Measurements from ENCODE around the gene CCDC57.

CCDC57 gene

GRCh38 chr17:82238472-82239201, 26.0 kb upstream of the CCDC57 start:
- Histone ChIP-seq H3K9ac (ENCODE audit: low read length) (no peak overlapping the region), H3K4me1 (ENCODE audit: control insufficient read depth, insufficient read depth, low read length) (peaks cover 38% of the 10 kb centered on the region), H3K9me3 (ENCODE audit: control insufficient read depth, low read length) (no peaks in the 10 kb centered on the region), H3K36me3 (ENCODE audit: control insufficient read depth, insufficient read depth, low read length, severe bottlenecking) (peaks cover 20% of the 10 kb centered on the region), H3K27me3 (replicated peaks; ENCODE audit: control insufficient read depth, insufficient read depth, low read length) (no peaks in the 10 kb centered on the region), H3K4me3 (ENCODE audit: low read length) (no peak overlapping the region)
- DNase-seq (ENCODE audit: low read depth) = peak; percentile 49

- no peaks in the 10 kb centered on the region for H3K9me3 ChIP-seq (ENCODE audit: control insufficient read depth, low read length)
- peaks cover 14% of the 10 kb centered on the region for H3K36me3 ChIP-seq (ENCODE audit: control insufficient read depth, insufficient read depth, low read length, severe bottlenecking)
- peaks cover 32% of the 10 kb centered on the region for H3K4me1 ChIP-seq (ENCODE audit: control insufficient read depth, insufficient read depth, low read length)
- H3K9ac ChIP-seq (ENCODE audit: low read length) = no peak overlapping the region
- no peaks in the 10 kb centered on the region for H3K27me3 ChIP-seq (replicated peaks; ENCODE audit: control insufficient read depth, insufficient read depth, low read length)
- DNase-seq (ENCODE audit: low read depth) = no peak
- no peak overlapping the region for H3K4me3 ChIP-seq (ENCODE audit: low read length)
Measured at GRCh38 chr17:82237746-82238471, 25.3 kb upstream of the CCDC57 start.

- H3K4me3 ChIP-seq (ENCODE audit: low read length) = no peak overlapping the region
- DNase-seq (ENCODE audit: low read depth) = no peak
- H3K27me3 ChIP-seq (replicated peaks; ENCODE audit: control insufficient read depth, insufficient read depth, low read length) = no peaks in the 10 kb centered on the region
- peaks cover 27% of the 10 kb centered on the region for H3K4me1 ChIP-seq (ENCODE audit: control insufficient read depth, insufficient read depth, low read length)
- H3K36me3 ChIP-seq (ENCODE audit: control insufficient read depth, insufficient read depth, low read length, severe bottlenecking) = peaks cover 14% of the 10 kb centered on the region
- no peak overlapping the region for H3K9ac ChIP-seq (ENCODE audit: low read length)
- no peaks in the 10 kb centered on the region for H3K9me3 ChIP-seq (ENCODE audit: control insufficient read depth, low read length)
Measured at GRCh38 chr17:82237083-82237745, 24.6 kb upstream of the CCDC57 start.

DNA sequence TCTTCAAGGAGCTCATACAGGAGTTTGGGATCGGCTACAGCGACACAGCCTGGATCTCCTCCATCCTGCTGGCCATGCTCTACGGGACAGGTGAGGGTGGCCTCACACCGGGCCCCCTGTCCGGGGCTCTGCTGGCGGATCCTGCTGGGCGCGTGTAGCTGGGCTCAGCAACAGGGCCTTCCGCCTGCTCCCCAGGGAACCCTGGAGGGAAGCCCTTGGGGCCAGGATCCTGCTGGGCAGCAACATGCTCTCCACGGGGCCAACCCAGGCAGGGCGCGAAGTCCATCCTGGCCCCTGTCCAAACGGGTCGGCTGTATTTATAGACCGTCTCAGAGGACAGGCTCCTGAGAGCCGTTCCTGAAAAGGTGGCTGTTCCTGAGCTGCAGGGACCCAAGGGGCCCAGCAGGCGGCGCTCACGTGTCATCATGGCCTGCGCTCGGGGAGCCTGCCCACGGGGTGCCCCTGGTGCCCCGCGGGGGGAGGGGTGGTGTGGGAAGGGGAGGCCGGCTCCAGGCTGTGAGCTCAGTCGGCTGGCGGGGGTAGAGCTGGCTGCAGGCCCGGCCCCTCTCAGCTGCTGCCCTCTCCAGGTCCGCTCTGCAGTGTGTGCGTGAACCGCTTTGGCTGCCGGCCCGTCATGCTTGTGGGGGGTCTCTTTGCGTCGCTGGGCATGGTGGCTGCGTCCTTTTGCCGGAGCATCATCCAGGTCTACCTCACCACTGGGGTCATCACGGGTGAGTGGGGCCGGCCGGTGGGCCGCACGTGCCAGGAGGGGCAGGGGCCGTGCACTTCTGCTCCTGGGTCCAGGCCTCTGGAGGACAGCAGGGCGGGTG, 23.7 kb upstream of the CCDC57 start:
- DNase-seq (ENCODE audit: low read depth) = peak; percentile 68
- Histone ChIP-seq H3K4me3 (ENCODE audit: low read length) (no peak overlapping the region), H3K4me1 (ENCODE audit: control insufficient read depth, insufficient read depth, low read length) (peaks cover 22% of the 10 kb centered on the region), H3K27me3 (replicated peaks; ENCODE audit: control insufficient read depth, insufficient read depth, low read length) (no peaks in the 10 kb centered on the region), H3K36me3 (ENCODE audit: control insufficient read depth, insufficient read depth, low read length, severe bottlenecking) (peaks cover 14% of the 10 kb centered on the region), H3K9me3 (ENCODE audit: control insufficient read depth, low read length) (no peaks in the 10 kb centered on the region), H3K9ac (ENCODE audit: low read length) (peak overlapping the region; percentile 5)

DNA sequence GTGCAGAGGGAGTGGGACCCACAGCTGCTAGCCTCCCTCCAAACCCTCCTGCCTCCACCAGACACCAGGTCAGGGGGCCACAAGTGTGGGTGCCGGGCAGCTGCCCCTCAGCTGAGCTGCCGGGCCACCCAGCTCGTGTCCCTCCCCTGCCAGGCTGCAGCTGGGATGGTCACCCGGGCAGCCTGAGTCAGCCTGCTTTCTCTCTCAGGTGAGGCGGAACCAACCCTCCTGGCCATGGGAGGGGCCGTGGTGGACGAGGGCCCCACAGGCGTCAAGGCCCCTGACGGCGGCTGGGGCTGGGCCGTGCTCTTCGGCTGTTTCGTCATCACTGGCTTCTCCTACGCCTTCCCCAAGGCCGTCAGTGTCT, 23.1 kb upstream of the CCDC57 start:
- DNase-seq (ENCODE audit: low read depth) = no peak
- H3K36me3 ChIP-seq (ENCODE audit: control insufficient read depth, insufficient read depth, low read length, severe bottlenecking) = peaks cover 14% of the 10 kb centered on the region
- H3K4me3 ChIP-seq (ENCODE audit: low read length) = no peak overlapping the region
- peaks cover 16% of the 10 kb centered on the region for H3K4me1 ChIP-seq (ENCODE audit: control insufficient read depth, insufficient read depth, low read length)
- no peaks in the 10 kb centered on the region for H3K27me3 ChIP-seq (replicated peaks; ENCODE audit: control insufficient read depth, insufficient read depth, low read length)
- H3K9ac ChIP-seq (ENCODE audit: low read length) = peak overlapping the region; percentile 5
- no peaks in the 10 kb centered on the region for H3K9me3 ChIP-seq (ENCODE audit: control insufficient read depth, low read length)

DNA sequence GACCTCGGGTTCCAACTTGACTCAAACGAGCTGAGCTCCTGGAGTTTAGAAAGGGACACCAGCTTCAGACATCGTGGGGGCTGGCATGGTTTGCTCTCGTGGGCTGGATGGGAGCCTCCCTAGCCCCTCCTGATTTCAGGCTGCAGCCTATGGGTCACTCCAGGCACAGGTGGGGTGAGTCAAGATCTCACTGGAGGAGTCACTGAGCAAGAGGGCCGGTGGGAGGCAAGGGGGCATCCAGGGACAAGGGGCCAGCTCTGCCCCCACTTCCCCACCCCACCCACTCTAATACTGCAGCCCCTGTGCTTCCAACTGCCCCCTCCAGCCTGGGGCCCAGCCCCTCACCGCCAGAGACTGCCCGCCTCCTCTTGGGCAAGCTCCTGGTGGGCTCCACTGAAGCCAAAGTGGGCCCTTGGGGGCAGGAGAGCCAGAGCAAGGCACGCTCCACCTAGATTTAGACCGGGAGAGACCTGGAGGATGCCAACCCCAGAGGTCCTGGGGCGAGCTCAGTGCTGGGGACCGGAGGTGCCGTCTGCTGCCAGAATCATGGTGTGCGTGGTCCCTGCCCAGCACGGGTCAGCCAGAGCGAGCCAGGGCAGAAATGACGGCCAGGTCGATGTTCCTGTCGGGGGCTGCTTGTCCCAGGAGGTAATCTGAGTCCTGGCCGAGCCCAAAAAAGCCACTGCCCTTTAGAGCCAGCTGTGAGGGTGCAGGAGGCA, 22.6 kb upstream of the CCDC57 start:
- Histone ChIP-seq H3K9ac (ENCODE audit: low read length) (peak overlapping the region; percentile 5), H3K4me1 (ENCODE audit: control insufficient read depth, insufficient read depth, low read length) (peaks cover 16% of the 10 kb centered on the region), H3K9me3 (ENCODE audit: control insufficient read depth, low read length) (no peaks in the 10 kb centered on the region), H3K27me3 (replicated peaks; ENCODE audit: control insufficient read depth, insufficient read depth, low read length) (no peaks in the 10 kb centered on the region), H3K36me3 (ENCODE audit: control insufficient read depth, insufficient read depth, low read length, severe bottlenecking) (peaks cover 14% of the 10 kb centered on the region), H3K4me3 (ENCODE audit: low read length) (no peak overlapping the region)
- DNase-seq (ENCODE audit: low read depth) = no peak

DNA sequence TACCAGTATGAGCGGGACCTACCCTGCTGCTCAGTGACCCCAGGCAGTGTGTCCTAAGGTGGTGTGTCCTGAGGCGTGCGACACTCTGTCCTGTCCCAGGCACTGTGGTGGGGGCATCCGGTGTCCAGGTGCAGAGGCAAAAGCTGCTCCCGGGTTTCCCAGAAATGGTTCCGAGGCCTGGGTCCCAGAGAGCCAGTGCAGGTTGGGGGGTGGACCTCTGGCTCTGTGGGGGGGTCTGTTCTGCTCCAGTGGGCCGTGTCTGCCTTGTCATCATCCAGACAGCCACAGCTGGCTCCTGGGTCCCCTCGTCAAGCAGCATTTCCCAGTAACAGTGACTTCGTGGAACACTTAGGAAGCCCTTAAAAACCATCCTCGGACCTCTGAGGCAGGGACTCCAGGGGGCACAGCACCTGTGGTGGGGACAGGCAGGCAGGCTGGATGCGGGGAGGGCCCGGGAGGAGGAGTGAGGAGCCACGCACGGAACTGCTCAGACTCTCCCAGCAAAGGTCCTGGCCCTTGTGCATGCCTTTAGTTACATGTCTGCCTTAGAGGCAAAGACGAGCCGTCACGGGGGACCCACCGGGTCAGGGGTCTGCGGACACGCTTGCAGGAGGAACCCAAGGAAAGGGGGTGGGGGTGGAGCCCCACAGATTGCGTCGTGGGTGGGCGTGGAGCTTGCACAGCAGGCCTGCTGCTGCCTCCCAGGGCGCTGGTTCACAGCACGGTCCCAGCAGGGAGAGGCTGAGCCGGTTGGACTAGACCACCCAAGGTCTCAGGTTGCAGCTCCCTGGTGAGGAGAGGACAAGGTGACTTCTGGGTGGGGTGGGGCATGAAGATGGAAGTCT, 21.8 kb upstream of the CCDC57 start:
- H3K27me3 ChIP-seq (replicated peaks; ENCODE audit: control insufficient read depth, insufficient read depth, low read length) = no peaks in the 10 kb centered on the region
- no peaks in the 10 kb centered on the region for H3K9me3 ChIP-seq (ENCODE audit: control insufficient read depth, low read length)
- peaks cover 18% of the 10 kb centered on the region for H3K4me1 ChIP-seq (ENCODE audit: control insufficient read depth, insufficient read depth, low read length)
- peaks cover 14% of the 10 kb centered on the region for H3K36me3 ChIP-seq (ENCODE audit: control insufficient read depth, insufficient read depth, low read length, severe bottlenecking)
- H3K9ac ChIP-seq (ENCODE audit: low read length) = no peak overlapping the region
- no peak for DNase-seq (ENCODE audit: low read depth)
- H3K4me3 ChIP-seq (ENCODE audit: low read length) = no peak overlapping the region

DNA sequence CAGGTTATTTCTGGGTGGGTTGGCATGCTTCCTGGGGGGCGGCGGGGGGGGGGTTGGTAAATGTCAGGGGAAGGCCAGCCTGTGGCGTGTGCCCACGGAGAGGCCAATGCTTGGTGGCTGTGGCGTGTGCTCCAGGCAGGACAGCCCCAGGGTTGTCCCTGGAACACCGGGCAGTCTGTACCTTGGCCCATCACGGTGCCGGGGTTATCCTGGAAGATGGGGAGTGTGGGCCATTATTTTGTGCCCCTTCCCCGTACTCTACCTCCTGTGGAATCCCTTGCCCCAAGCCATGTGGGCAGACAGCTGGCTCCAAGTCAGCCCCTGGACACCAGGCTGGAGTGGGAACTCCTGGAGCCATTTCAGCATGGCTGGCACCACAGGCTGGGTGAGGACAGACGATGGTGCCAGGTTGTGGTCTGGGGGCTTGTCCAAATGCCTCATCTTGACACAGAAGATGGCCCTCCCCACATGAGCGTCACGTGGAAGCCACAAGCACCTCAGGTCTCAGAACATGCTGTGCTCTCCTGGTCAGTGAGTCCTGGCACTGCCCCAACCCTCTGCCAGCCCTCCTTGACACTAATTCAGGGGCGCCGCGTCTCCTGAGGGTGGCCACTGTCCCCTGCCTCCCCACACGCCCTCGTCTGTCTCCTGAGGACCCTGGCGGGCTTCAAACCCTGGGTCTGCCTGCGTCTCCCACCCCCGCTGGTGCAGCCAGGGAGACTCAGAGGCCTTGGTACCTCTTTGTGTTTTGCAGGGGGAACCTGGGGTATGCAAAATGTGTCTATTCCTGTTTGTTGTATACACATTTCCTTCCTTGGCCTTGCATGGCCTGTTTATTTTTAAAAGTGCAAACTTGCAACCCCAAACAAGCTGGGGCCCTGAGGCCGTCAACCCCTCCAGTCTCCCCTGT, 20.5 kb upstream of the CCDC57 start:
- Histone ChIP-seq H3K36me3 (ENCODE audit: control insufficient read depth, insufficient read depth, low read length, severe bottlenecking) (peaks cover 5% of the 10 kb centered on the region), H3K4me3 (ENCODE audit: low read length) (no peak overlapping the region), H3K9ac (ENCODE audit: low read length) (no peak overlapping the region), H3K9me3 (ENCODE audit: control insufficient read depth, low read length) (no peaks in the 10 kb centered on the region), H3K4me1 (ENCODE audit: control insufficient read depth, insufficient read depth, low read length) (peaks cover 14% of the 10 kb centered on the region), H3K27me3 (replicated peaks; ENCODE audit: control insufficient read depth, insufficient read depth, low read length) (no peaks in the 10 kb centered on the region)
- no peak for DNase-seq (ENCODE audit: low read depth)

GRCh38 chr17:82232322-82232820, 19.7 kb upstream of the CCDC57 start:
- peak overlapping the region; percentile 80 for H3K4me3 ChIP-seq (ENCODE audit: low read length)
- DNase-seq (ENCODE audit: low read depth) = no peak
- H3K9me3 ChIP-seq (ENCODE audit: control insufficient read depth, low read length) = no peaks in the 10 kb centered on the region
- peaks cover 14% of the 10 kb centered on the region for H3K4me1 ChIP-seq (ENCODE audit: control insufficient read depth, insufficient read depth, low read length)
- peaks cover under 1% of the 10 kb centered on the region for H3K36me3 ChIP-seq (ENCODE audit: control insufficient read depth, insufficient read depth, low read length, severe bottlenecking)
- H3K9ac ChIP-seq (ENCODE audit: low read length) = peak overlapping the region; percentile 92
- no peaks in the 10 kb centered on the region for H3K27me3 ChIP-seq (replicated peaks; ENCODE audit: control insufficient read depth, insufficient read depth, low read length)
